Hypothalamus (tissue), 51 donors: ENCODE results near the gene FHOD3.
A peak's percentile ranks its signal among the peaks of the same experiment; 100 is the strongest.
"Not testable (repeated sequence)": the region's sequence is repeated elsewhere in the genome, so short reads cannot be mapped to it uniquely, and the experiment has no call there.

Source experiments
- DNase-seq, 51 donors: peaks; one replicate each; lab custom pipeline; 2025; lab: John Stamatoyannopoulos, UW

The FHOD3 gene

GRCh38 chr18:36758623-36759022 is 461.1 kb downstream of the FHOD3 start:
- DNase-seq, result no peak

- no peak for DNase-seq
Measured at GRCh38 chr18:36759167-36759776, 461.8 kb downstream of the FHOD3 start.

- DNase-seq, result no peak
Measured at GRCh38 chr18:36760598-36760997, 463.1 kb downstream of the FHOD3 start.

- no peak for DNase-seq
Measured at GRCh38 chr18:36761186-36761698, 463.7 kb downstream of the FHOD3 start.

GRCh38 chr18:36762074-36762473 is 464.6 kb downstream of the FHOD3 start:
- DNase-seq, result no peak

- DNase-seq, result not testable (repeated sequence)
Measured at GRCh38 chr18:36762965-36763364, 465.5 kb downstream of the FHOD3 start.

- DNase-seq, result no peak
Measured at GRCh38 chr18:36766836-36767235, 469.3 kb downstream of the FHOD3 start.

GRCh38 chr18:36769172-36769571 is 471.7 kb downstream of the FHOD3 start:
- no peak for DNase-seq

GRCh38 chr18:36769611-36770314 is 472.2 kb downstream of the FHOD3 start:
- DNase-seq, result peak in 1 of 51 donors; percentile 26

- DNase-seq, result no peak
Measured at GRCh38 chr18:36770315-36770946, 472.9 kb downstream of the FHOD3 start.

GRCh38 chr18:36771245-36771644 is 473.7 kb downstream of the FHOD3 start:
- no peak for DNase-seq

GRCh38 chr18:36772241-36772723 is 474.8 kb downstream of the FHOD3 start:
- DNase-seq, result no peak

- DNase-seq, result no peak
Measured at GRCh38 chr18:36775396-36775795, 477.9 kb downstream of the FHOD3 start.

GRCh38 chr18:36776650-36777049 is 479.1 kb downstream of the FHOD3 start:
- DNase-seq, result no peak

- no peak for DNase-seq
Measured at GRCh38 chr18:36777566-36777965, 480.1 kb downstream of the FHOD3 start.

- no peak for DNase-seq
Measured at GRCh38 chr18:36780748-36781147, 483.2 kb downstream of the FHOD3 start.

GRCh38 chr18:36782710-36783109 is 485.2 kb downstream of the FHOD3 start:
- DNase-seq, result no peak

- DNase-seq, result no peak
Measured at GRCh38 chr18:36783792-36784191, 486.3 kb downstream of the FHOD3 start.

GRCh38 chr18:36786686-36787085 is 489.2 kb downstream of the FHOD3 start:
- DNase-seq, result peak in 1 of 51 donors; percentile 9

GRCh38 chr18:36792634-36793283 is 495.2 kb downstream of the FHOD3 start:
- no peak for DNase-seq
